GM10248 (cell line): Measurements from ENCODE around the gene PPP1R14C.

ENCODE experiments used
- CTCF ChIA-PET: fragments of 300-600 bp; sonication (Branson Sonifier 250); formaldehyde crosslinking; extraction: SDS; loops from one replicate; lab custom pipeline; 2021; ENCODE audit warnings: antibody characterized with exemption; lab: Yijun Ruan, JAX
- POLR2A ChIA-PET: fragments of 350-650 bp; sonication (Branson Sonifier 250); formaldehyde crosslinking; extraction: SDS; loops from one replicate; lab custom pipeline; 2020; ENCODE audit warnings: antibody characterized with exemption; lab: Yijun Ruan, JAX
- DNase-seq: peaks from one replicate; pipeline ENCODE4 v3.0.0; 2012; ENCODE audit errors: extremely low spot score
- TF ChIP-seq, protein P1 (sequence below): IDR thresholded peaks from 2 replicates; pipeline ENCODE4 v1.5.1; 2012; ENCODE audit warnings: mild to moderate bottlenecking, low read depth; ENCODE audit errors: extremely low read depth, missing control alignments, control extremely low read depth

Gene PPP1R14C

DNA sequence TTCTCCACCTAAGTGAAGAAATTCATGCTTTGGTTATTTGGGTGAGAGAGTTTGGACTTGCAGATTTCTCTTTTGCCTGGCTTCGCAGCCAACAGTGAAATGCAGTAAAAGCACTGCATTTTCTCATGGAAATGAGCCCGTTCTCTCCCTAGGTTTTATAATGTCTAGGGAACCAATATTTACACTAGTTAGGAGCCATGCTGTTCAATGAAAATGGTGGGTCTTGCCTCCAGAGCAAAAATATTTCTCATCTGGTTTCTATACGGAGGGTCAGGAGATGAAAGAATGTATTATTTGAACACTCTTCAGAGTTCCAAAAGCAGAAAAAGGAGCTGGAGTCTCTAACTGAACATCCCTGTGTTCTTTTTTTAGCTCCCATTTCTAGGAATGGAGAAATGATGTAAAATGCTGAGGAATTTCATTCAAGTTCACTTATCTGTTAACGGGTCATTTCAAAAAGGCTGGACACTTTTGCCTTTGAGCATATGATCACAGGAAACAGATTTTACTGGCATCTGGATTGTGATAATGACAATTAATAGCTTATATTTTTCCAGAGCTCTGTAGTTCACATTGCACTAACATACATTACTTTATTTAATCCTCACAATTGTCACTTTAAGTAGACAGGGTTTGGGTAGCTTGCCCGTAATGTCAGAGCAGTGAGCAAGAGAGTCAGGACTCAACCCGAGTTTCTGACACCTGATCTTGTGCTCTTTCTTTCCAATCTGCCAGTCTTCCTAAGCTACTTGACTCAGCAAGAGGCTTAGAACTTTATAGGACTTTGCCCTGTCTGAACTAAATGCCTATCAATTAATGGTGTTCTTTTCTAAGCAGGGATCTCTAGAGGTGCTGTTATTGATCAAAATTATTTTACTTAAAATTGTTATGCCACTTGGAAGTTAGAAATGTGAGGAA is 78.0 kb downstream of the PPP1R14C start:
- no peak for DNase-seq
- CTCF ChIA-PET, result interaction anchor here (1.0 to 1.3 kb wide), 2 partner anchors 13 to 120 kb away, joined by 3 to 5 read pairs; no protein-coding TSS in a partner anchor
- POLR2A ChIA-PET, result no interaction called here
- TF ChIP-seq, protein P1, sequence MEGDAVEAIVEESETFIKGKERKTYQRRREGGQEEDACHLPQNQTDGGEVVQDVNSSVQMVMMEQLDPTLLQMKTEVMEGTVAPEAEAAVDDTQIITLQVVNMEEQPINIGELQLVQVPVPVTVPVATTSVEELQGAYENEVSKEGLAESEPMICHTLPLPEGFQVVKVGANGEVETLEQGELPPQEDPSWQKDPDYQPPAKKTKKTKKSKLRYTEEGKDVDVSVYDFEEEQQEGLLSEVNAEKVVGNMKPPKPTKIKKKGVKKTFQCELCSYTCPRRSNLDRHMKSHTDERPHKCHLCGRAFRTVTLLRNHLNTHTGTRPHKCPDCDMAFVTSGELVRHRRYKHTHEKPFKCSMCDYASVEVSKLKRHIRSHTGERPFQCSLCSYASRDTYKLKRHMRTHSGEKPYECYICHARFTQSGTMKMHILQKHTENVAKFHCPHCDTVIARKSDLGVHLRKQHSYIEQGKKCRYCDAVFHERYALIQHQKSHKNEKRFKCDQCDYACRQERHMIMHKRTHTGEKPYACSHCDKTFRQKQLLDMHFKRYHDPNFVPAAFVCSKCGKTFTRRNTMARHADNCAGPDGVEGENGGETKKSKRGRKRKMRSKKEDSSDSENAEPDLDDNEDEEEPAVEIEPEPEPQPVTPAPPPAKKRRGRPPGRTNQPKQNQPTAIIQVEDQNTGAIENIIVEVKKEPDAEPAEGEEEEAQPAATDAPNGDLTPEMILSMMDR, result no peak

DNA sequence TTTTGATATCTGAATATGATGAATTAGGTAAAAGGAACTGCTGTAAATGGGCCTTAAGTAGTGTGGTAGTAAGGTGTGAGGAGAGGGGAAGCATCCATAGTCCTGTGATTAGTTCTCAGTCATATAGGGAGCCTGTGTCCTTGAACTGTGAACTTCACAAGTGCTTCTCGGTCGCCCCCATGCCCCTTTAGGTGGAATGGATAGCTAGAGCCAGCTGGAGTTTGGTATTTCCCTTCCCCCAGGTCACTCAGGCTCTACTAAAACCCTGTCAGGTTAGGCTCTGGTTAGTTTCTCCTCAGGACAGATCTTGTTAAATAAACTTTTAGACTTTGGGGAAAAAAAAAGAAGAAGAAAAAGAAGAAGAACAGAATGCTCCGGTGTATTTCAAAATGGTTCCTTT is 82.0 kb downstream of the PPP1R14C start:
- no peak for DNase-seq
- POLR2A ChIA-PET, result no interaction called here

DNA sequence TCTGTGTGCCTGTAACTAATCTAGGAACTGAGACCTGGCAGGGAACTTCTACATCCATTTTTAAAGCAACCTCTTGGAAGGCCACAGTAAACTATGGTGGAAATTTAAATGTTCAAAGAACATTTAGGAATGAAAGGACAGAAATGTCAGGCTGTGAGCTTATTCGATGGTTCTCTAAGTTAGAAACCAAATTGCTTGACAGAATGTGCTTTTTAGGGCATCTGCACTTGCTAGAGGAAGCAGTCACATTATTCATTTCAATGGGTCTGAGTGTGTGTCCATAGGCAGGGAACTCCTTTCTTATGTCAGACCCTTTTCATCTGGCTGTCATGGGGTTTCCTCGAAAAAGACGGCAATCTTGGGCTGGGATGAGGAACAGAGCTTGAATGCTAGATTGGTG is 84.4 kb downstream of the PPP1R14C start:
- DNase-seq, result no peak
- TF ChIP-seq, protein P1, result no peak
- ChIA-PET CTCF (no interaction called here), POLR2A (interaction anchor here (0.7 kb wide), 1 partner anchor 76 kb away, joined by 3 read pairs; no protein-coding TSS in a partner anchor)

More for the DNA sequence above, 82.0 kb downstream of the PPP1R14C start:
- CTCF ChIA-PET, result no interaction called here
- TF ChIP-seq, protein P1, result no peak

DNA sequence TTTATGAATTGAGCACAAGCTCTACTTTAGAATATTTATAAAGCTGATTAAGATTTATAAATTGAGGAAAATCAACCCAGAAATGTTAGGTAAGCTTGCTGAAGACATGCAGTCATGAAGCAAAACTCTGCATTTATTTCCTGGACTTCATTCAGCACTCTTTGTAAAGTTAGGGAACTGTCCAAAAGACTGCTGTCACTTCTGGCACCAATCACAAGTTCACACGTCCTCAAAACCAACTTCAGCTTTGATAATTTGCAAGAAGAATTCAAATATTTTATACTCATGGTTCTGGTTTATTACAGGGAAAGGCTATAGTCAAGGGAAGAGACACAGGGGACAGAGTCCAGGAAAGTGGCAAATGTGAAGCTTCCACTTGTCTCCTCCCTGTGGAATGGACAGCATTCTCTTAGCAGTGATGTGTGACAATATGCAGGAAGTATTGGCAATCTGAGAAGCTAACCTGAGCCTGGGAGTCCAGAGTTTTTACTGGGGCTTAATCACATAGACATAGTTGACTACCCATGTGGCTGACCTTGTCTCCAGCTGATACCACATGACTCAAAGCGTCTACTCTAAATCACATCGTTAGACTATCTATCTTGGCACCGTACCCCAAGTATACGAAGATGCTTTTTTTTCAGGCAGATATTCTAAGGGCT is 85.4 kb downstream of the PPP1R14C start:
- POLR2A ChIA-PET, result no interaction called here
- DNase-seq, result no peak
- TF ChIP-seq, protein P1, result no peak

DNA sequence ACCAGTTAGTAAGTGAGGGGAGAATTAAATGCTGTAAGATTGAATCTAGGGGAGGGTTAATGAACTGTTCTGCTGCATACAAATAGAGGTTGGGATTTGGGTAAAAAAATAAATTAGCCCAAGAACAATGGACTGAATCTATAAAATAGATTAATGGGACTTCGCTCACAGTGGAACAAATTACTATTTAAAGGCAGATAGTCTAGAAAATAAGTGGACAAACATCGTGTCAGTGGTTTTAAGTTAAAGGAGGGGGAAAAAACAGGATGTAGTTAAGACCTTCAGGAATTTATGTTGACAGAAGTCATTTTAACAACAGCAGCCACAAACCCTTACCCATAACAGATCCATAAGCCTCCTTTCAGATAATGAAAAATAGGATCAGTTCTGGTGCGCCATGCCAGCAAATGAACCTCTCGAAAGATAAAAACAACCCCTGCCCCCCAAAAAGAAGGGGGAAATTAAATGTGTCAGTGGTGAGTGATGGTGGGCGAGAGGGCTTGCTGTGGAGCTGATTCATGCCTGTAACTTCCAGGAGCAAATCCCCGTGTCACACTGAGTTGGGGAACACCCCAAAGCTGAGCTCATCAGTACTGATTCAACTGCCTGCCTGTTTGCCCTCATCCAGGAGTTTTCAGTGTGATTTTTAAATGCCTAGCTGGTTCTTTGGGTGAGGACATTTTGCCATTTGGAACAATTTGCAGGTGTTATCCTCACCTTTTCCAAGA is 86.8 kb downstream of the PPP1R14C start:
- CTCF ChIA-PET, result interaction anchor here (0.8 kb wide), 1 partner anchor 17 kb away, joined by 3 read pairs; no protein-coding TSS in a partner anchor
- POLR2A ChIA-PET, result no interaction called here
- no peak for DNase-seq

More for the DNA sequence above, 85.4 kb downstream of the PPP1R14C start:
- CTCF ChIA-PET, result interaction anchor here (0.8 to 1.3 kb wide), 2 partner anchors 14 to 16 kb away, joined by 3 to 4 read pairs; no protein-coding TSS in a partner anchor

More for the DNA sequence above, 86.8 kb downstream of the PPP1R14C start:
- TF ChIP-seq, protein P1, result no peak
